Epithelial cell of esophagus (primary cell): ENCODE results near the gene PCSK4.

Experiments used
- DNase-seq: peaks from one replicate; pipeline ENCODE4 v3.0.0; 2010; ENCODE audit warnings: low read depth
- H3K4me3 ChIP-seq: 2 replicates; pipeline ENCODE4 v1.5.1; 2011; ENCODE audit warnings: mild to moderate bottlenecking, low read length, control low read depth
- CTCF ChIP-seq: IDR thresholded peaks from 2 replicates; pipeline ENCODE4 v1.5.1; 2011; ENCODE audit warnings: low read depth, mild to moderate bottlenecking, low read length, control low read depth, inconsistent platforms; ENCODE audit not compliant: insufficient read depth; ENCODE audit errors: missing control alignments

PCSK4 gene

GRCh38 chr19:1524972-1525325, 34.8 kb upstream of the PCSK4 start:
- DNase-seq = no peak
- no peak for TF ChIP-seq CTCF
- H3K4me3 ChIP-seq = no peak overlapping the region

GRCh38 chr19:1524287-1524971, 34.3 kb upstream of the PCSK4 start:
- no peak for TF ChIP-seq CTCF
- H3K4me3 ChIP-seq = no peak overlapping the region
- no peak for DNase-seq

DNA sequence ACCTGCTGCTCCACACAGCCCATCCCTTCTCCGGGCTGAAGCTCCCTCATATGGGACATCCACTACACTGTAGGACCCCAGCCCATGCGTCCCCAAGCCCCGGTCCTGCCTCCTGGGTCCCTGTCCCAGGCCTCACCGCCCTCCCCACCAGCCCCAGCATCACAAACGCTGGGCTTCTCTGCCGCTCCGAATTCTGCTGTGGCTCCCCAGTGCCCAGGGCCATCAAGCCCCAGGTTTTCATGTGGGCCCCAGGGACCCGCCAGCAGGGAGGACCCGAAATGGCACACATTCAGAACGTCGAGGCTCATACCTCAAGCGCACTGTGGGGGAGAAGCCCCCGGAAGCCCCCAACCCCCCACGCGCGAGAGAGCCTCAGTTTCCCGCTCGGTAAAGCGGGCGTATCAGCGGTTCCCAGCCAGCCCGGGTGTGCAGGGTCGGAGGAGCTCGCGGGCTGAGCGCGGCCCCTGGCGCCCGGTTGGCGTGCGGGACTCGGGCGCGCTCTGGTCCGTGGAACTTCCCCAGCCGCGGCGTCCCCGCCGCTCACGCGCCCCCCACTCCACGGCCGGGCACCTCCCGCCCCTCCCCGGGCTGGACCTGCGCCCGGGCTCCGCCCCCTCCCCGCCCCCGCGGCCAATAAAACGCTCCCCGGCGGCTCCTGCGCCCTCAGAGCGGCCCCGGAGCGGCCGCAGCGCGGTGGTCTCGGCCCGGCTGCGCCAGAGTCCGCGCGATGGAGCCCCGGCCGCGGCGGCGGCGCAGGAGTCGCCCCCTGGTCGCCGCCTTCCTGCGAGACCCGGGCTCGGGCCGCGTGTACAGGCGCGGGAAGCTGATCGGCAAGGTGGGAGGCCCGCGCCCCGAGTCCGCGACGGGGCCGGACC, 33.5 kb upstream of the PCSK4 start, which contains the start of gene PLK5:
TSS of gene PLK5 (plus strand) at position 666 of the 875 bp plus-strand sequence. CDS start 2,920 bp downstream, outside the sequence.
- H3K4me3 ChIP-seq = no peak within 1 kb of the TSS
- no peak for TF ChIP-seq CTCF
- DNase-seq = no peak

- TF ChIP-seq CTCF = no peak
- no peak overlapping the region for H3K4me3 ChIP-seq
- DNase-seq = no peak
Measured at GRCh38 chr19:1522838-1523237, 32.7 kb upstream of the PCSK4 start.

DNA sequence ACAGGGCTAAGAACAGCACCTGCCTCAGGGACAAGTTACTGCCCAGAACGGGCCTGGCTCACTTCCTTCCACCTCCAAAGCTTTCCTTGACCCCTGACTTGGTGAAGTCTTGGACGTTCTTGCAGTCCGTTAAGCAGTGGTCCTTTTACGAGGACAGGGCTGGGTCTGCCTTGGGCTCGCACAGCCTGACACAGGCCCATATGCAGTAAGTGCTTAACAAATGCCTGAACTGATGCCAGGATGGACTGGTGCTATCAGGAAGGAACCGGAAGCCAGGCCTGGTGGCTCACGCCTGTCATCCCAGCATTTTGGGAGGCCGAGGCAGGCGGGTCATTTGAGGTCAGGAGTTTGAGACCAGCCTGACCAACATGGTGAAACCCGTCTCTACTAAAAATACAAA, 31.9 kb upstream of the PCSK4 start:
- H3K4me3 ChIP-seq = no peak overlapping the region
- TF ChIP-seq CTCF = no peak
- no peak for DNase-seq

GRCh38 chr19:1521636-1522035, 31.5 kb upstream of the PCSK4 start:
- H3K4me3 ChIP-seq = no peak overlapping the region
- TF ChIP-seq CTCF = no peak
- DNase-seq = no peak
